ENCODE data around the gene ARSB. TPM values are rescaled to one million over a fixed set of nuclear protein-coding genes. Genes with fewer than 3 reads are reported as not detected.

Gene ARSB
- total RNA-seq, 1 donor from 2014 or later: 7.0 TPM

- DNase-seq (ENCODE audit: low spot score) (no peak), ATAC-seq (no peak)
- intact Hi-C loops (cut with DNase I): no loop called here
Measured at GRCh38 chr5:78799266-78800017, 185.7 kb downstream of the ARSB start.

GRCh38 chr5:78798673-78799029, 186.5 kb downstream of the ARSB start:
- no peak for DNase-seq (ENCODE audit: low spot score)
- intact Hi-C loops (cut with DNase I): no loop called here
- no peak for ATAC-seq

GRCh38 chr5:78797936-78798672, 187.0 kb downstream of the ARSB start:
- ATAC-seq: no peak
- DNase-seq (ENCODE audit: low spot score): no peak
- intact Hi-C loops (cut with DNase I): no loop called here

- intact Hi-C loops (cut with DNase I): no loop called here
- ATAC-seq (no peak), DNase-seq (ENCODE audit: low spot score) (no peak)
Measured at GRCh38 chr5:78795757-78796156, 189.4 kb downstream of the ARSB start.

GRCh38 chr5:78794693-78795215, 190.4 kb downstream of the ARSB start:
- DNase-seq (ENCODE audit: low spot score) (no peak), ATAC-seq (no peak)
- intact Hi-C loops (cut with DNase I): no loop called here

GRCh38 chr5:78793907-78794662, 191.0 kb downstream of the ARSB start:
- intact Hi-C loops (cut with DNase I): no loop called here
- DNase-seq (ENCODE audit: low spot score) (no peak), ATAC-seq (no peak)

- intact Hi-C loops (cut with DNase I): no loop called here
- no peak for DNase-seq (ENCODE audit: low spot score)
- ATAC-seq: no peak
Measured at GRCh38 chr5:78792345-78793055, 192.6 kb downstream of the ARSB start.

- intact Hi-C loops (cut with DNase I): no loop called here
- no peak for ATAC-seq
- no peak for DNase-seq (ENCODE audit: low spot score)
Measured at GRCh38 chr5:78791501-78792100, 193.5 kb downstream of the ARSB start.

- ATAC-seq: peak; percentile 45
- DNase-seq (ENCODE audit: low spot score): no peak
- intact Hi-C loops (cut with DNase I): no loop called here
Measured at GRCh38 chr5:78787783-78788182, 197.3 kb downstream of the ARSB start.

GRCh38 chr5:78785454-78785853, 199.7 kb downstream of the ARSB start:
- intact Hi-C loops (cut with DNase I): no loop called here
- no peak for ATAC-seq

GRCh38 chr5:78783434-78784130, 201.5 kb downstream of the ARSB start:
- ATAC-seq (no peak), DNase-seq (ENCODE audit: low spot score) (no peak)
- intact Hi-C loops (cut with DNase I): no loop called here

More at GRCh38 chr5:78785454-78785853, 199.7 kb downstream of the ARSB start:
- no peak for DNase-seq (ENCODE audit: low spot score)

GRCh38 chr5:78782728-78783127, 202.4 kb downstream of the ARSB start:
- ATAC-seq: no peak
- intact Hi-C loops (cut with DNase I): no loop called here

GRCh38 chr5:78781611-78782286, 203.4 kb downstream of the ARSB start:
- ATAC-seq (no peak), DNase-seq (ENCODE audit: low spot score) (no peak)
- intact Hi-C loops (cut with DNase I): no loop called here

More at GRCh38 chr5:78782728-78783127, 202.4 kb downstream of the ARSB start:
- DNase-seq (ENCODE audit: low spot score): no peak

GRCh38 chr5:78779771-78780616, 205.1 kb downstream of the ARSB start:
- ATAC-seq (no peak), DNase-seq (ENCODE audit: low spot score) (no peak)
- intact Hi-C loops (cut with DNase I): no loop called here

- intact Hi-C loops (cut with DNase I): no loop called here
- no peak for ATAC-seq
Measured at GRCh38 chr5:78779262-78779661, 205.8 kb downstream of the ARSB start.

GRCh38 chr5:78778538-78778937, 206.6 kb downstream of the ARSB start:
- DNase-seq (ENCODE audit: low spot score) (no peak), ATAC-seq (no peak)
- intact Hi-C loops (cut with DNase I): no loop called here

More at GRCh38 chr5:78779262-78779661, 205.8 kb downstream of the ARSB start:
- no peak for DNase-seq (ENCODE audit: low spot score)

- intact Hi-C loops (cut with DNase I): no loop called here
- no peak for ATAC-seq
- no peak for DNase-seq (ENCODE audit: low spot score)
Measured at GRCh38 chr5:78777901-78778300, 207.2 kb downstream of the ARSB start.
